Measurements from ENCODE around the gene ALG14. TPM values are rescaled to one million over a fixed set of nuclear protein-coding genes. Genes with fewer than 3 reads are reported as not detected.

The ALG14 gene
- total RNA-seq, 1 experiment from 2014 or later = 2.1 TPM

DNA sequence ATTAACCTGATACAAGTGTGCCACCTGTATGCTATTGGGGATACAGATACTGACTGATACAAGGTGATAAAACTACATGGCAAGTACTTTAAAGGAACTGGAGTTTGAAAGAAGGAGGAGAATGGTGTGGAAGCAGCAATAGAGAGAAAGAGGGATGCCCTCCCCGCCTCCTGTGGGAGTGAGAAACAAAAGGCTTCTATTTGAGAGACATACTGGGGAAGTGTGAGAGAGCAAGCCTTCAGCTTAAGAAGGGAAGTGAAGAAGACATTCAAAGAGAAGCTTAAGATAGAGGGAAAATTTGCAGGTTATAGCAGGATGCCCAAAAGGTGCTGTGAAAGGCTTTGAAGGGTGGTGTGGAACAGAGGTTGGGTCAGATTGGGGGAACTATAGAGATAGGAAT lies 7.7 kb upstream of the ALG14 start:
- DNase-seq (ENCODE audit: low read depth in 1 of 2, low spot score in 2 of 2) = no peak
- Histone ChIP-seq H3K4me1 (replicated peaks) (peaks cover 10% of the 10 kb centered on the region; the same call in 1 of the 2 replicates), H3K27ac (no peak overlapping the region)

DNA sequence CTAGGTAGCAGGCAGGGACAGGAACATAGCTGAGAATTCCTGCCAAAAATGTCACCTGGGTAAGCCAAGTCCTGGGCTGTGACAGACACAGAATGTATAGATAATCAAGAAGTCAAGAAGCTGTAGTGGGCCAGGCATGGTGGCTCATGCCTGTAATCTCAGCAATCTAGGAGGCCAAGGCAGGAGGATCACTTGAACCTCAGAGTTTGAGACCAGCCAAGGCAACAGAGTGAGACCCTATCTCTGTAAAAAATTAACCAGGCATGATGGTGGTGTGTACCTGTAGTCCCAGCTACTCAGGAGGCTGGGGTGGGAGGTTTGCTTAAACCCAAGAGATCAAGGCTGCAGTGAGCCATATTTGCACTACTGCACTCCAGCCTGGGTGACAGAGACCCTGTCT lies 3.3 kb upstream of the ALG14 start:
- Histone ChIP-seq H3K27me3 (replicated peaks) (peaks cover 4% of the 10 kb centered on the region; the same call in 1 of the 2 replicates), H3K4me3 (no peak overlapping the region), H3K9me3 (replicated peaks) (no peaks in the 10 kb centered on the region), H3K27ac (no peak overlapping the region), H3K36me3 (0 out of 2 replicates have a peak, but pooled peaks cover under 1% of the 10 kb centered on the region), H3K4me1 (replicated peaks) (no peaks in the 10 kb centered on the region; the same call in 1 of the 2 replicates)
- no peak for DNase-seq (ENCODE audit: low read depth in 1 of 2, low spot score in 2 of 2)

More for the DNA sequence above, 7.7 kb upstream of the ALG14 start:
- Histone ChIP-seq H3K4me3 (no peak overlapping the region), H3K36me3 (no peaks in the 10 kb centered on the region), H3K9me3 (replicated peaks) (no peaks in the 10 kb centered on the region), H3K27me3 (replicated peaks) (peaks cover 4% of the 10 kb centered on the region; the same call in 1 of the 2 replicates)

DNA sequence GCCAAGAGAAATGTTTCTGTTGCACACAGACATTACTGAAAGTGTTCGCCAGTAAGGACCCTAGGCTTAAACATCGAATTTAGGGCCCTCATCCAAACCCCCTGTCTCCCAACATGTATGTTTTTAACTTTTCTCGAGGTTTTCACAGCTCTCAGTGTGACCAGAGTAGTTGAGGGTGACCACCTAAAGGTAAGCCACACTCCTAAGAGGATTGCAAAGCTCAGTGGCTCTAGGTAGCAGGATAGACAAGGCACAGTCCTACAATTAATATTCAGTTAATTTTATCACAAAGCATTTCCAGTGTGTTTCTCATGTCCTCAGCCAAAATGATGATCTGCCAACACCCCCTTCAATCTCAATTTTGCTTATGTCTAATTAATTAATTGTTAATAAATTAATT lies 695 bp upstream of the ALG14 start:
- 0 out of 2 replicates have a peak, but pooled peaks cover 3% of the 10 kb centered on the region for H3K36me3 ChIP-seq
- no peak for DNase-seq (ENCODE audit: low read depth in 1 of 2, low spot score in 2 of 2)
- no peak overlapping the region for H3K27ac ChIP-seq
- H3K27me3 ChIP-seq (replicated peaks) = peaks cover 3% of the 10 kb centered on the region; the same call in 1 of the 2 replicates
- H3K4me1 ChIP-seq (replicated peaks) = no peaks in the 10 kb centered on the region; the same call in 1 of the 2 replicates
- no peaks in the 10 kb centered on the region for H3K9me3 ChIP-seq (replicated peaks)
- H3K4me3 ChIP-seq = peak overlapping the region; percentile 68

DNA sequence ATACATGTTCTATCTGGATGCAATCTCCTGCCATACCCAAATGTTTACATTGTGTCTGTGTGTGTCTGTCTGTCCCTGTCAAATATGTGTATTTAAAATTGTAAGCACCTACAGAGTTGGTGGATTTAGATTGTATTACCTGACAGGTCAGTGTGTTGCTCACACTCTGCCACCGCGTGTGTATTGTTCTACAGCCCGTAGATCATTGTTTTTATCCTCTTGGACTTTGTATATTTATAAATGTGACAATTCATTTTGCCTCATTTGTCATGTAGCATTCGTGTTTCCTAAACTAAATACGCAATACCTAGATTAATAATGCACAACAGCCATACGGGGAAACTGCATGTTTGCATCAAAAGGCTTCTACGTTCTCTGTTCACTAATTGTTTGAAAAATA lies 634 bp downstream of the ALG14 start:
- no peak for DNase-seq (ENCODE audit: low read depth in 1 of 2, low spot score in 2 of 2)
- H3K36me3 ChIP-seq = 0 out of 2 replicates have a peak, but pooled peaks cover 3% of the 10 kb centered on the region
- H3K27me3 ChIP-seq (replicated peaks) = no peaks in the 10 kb centered on the region
- H3K4me3 ChIP-seq = peak overlapping the region; percentile 68
- no peaks in the 10 kb centered on the region for H3K9me3 ChIP-seq (replicated peaks)
- peak overlapping the region; percentile 56 for H3K27ac ChIP-seq
- no peaks in the 10 kb centered on the region; the same call in 1 of the 2 replicates for H3K4me1 ChIP-seq (replicated peaks)

DNA sequence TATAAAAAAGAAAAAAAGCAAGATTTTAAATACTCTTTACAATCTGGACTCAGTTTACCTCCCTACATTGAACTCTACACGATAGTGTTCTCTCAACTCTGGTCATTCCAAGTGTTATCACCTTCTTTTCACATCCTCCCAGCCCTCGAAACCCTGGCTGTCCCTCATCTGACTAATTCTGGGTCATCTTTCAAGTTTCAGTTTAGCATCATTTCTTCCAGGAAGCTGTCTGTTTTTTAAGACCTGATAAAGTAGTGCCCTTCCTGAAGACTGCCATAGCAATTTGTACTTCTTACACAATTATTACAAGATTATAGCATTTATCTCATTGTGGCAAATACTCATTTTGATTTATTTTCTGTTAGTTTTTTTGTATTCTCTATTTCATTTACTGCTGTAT lies 1.2 kb downstream of the ALG14 start:
- no peak overlapping the region for H3K27ac ChIP-seq
- no peaks in the 10 kb centered on the region; the same call in 1 of the 2 replicates for H3K4me1 ChIP-seq (replicated peaks)
- no peak overlapping the region; the same call in 1 of the 2 replicates for H3K4me3 ChIP-seq
- DNase-seq (ENCODE audit: low read depth in 1 of 2, low spot score in 2 of 2) = no peak
- H3K36me3 ChIP-seq = 0 out of 2 replicates have a peak, but pooled peaks cover 3% of the 10 kb centered on the region
- H3K27me3 ChIP-seq (replicated peaks) = no peaks in the 10 kb centered on the region
- H3K9me3 ChIP-seq (replicated peaks) = no peaks in the 10 kb centered on the region

DNA sequence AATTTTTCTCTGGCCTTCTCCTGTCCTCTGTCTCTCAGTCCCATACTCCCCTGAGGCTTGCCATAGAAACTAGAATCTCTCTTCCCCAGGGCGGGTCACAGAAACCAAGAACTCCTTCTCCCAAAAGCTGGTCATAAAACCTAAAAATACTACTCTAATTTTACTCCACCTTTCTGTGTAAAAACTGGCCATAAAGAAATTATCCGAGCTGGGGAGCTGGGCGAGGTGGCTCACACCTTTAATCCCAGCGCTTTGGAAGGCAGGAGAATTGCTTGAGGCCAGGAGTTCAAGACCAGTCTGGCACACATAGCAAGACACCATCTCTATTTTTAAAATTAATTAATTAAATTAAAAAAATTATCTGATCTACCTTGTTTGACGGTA lies 3.0 kb downstream of the ALG14 start:
- Histone ChIP-seq H3K9me3 (replicated peaks) (no peaks in the 10 kb centered on the region), H3K27ac (no peak overlapping the region), H3K27me3 (replicated peaks) (no peaks in the 10 kb centered on the region), H3K4me1 (replicated peaks) (no peaks in the 10 kb centered on the region; the same call in 1 of the 2 replicates), H3K36me3 (peaks cover 4% of the 10 kb centered on the region; the same call in 1 of the 2 replicates), H3K4me3 (no peak overlapping the region)
- DNase-seq (ENCODE audit: low read depth in 1 of 2, low spot score in 2 of 2) = no peak

GRCh38 chr1:95068956-95069709 lies 3.6 kb downstream of the ALG14 start:
- Histone ChIP-seq H3K27me3 (replicated peaks) (no peaks in the 10 kb centered on the region), H3K27ac (no peak overlapping the region), H3K36me3 (peaks cover 9% of the 10 kb centered on the region), H3K4me1 (replicated peaks) (no peaks in the 10 kb centered on the region; the same call in 1 of the 2 replicates), H3K4me3 (no peak overlapping the region), H3K9me3 (replicated peaks) (no peaks in the 10 kb centered on the region)
- no peak for DNase-seq (ENCODE audit: low read depth in 1 of 2, low spot score in 2 of 2)

GRCh38 chr1:95067568-95067967 lies 5.2 kb downstream of the ALG14 start:
- H3K4me3 ChIP-seq = no peak overlapping the region
- H3K9me3 ChIP-seq (replicated peaks) = no peaks in the 10 kb centered on the region
- no peak for DNase-seq (ENCODE audit: low read depth in 1 of 2, low spot score in 2 of 2)
- H3K36me3 ChIP-seq = peaks cover 20% of the 10 kb centered on the region
- H3K27ac ChIP-seq = no peak overlapping the region
- no peaks in the 10 kb centered on the region for H3K27me3 ChIP-seq (replicated peaks)
- no peaks in the 10 kb centered on the region; the same call in 1 of the 2 replicates for H3K4me1 ChIP-seq (replicated peaks)

DNA sequence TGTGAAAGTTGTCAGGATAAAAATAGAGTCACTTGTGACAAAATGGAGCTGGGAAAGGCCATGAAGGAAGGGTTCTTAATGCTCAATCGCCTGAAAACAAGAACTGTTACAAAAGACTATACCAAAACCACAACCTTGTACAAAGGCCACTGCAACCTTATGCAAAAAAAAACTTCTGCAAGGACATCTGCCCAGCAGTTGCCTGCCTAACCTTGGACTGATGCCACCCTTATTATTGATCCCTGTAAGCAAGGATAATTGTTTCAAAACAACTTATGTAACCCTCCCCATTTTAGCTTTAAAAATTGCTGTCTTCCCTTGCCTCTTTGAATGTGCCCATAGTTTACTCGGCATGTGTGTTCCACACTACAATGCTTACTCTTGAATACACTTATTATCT lies 5.7 kb downstream of the ALG14 start:
- no peaks in the 10 kb centered on the region for H3K27me3 ChIP-seq (replicated peaks)
- H3K27ac ChIP-seq = no peak overlapping the region
- H3K4me1 ChIP-seq (replicated peaks) = no peaks in the 10 kb centered on the region; the same call in 1 of the 2 replicates
- DNase-seq (ENCODE audit: low read depth in 1 of 2, low spot score in 2 of 2) = no peak
- H3K4me3 ChIP-seq = no peak overlapping the region
- peaks cover 20% of the 10 kb centered on the region for H3K36me3 ChIP-seq
- H3K9me3 ChIP-seq (replicated peaks) = no peaks in the 10 kb centered on the region

DNA sequence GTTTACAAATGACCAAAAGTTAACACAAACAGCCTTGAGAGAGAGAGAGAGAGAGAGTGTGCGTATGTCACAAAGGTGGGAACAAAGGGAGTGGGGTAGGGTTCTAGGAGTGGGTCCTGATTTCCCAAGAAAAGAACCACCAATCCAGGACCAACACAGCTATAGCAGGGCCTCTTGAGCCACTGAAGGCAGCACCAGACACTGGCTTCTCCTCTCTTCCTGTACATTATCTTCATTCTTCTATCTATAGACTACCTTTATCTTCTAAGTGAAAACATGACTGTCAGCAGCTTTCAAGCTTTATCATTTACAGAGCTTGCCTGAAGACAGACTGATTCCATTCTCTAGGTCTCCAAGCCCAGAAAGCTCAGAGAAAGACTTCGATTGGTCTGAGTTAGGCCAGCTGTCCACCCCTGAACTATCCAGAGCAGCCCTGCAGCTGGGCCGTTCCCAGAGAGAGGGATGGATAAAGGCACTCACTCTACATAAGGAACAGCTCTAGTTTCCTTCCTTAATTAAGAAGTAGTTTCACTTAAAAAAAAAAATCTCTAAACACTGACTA lies 11.2 kb downstream of the ALG14 start:
- Histone ChIP-seq H3K4me1 (replicated peaks) (no peaks in the 10 kb centered on the region), H3K9me3 (replicated peaks) (no peaks in the 10 kb centered on the region), H3K27ac (no peak overlapping the region), H3K4me3 (no peak overlapping the region), H3K27me3 (replicated peaks) (no peaks in the 10 kb centered on the region), H3K36me3 (peaks cover 17% of the 10 kb centered on the region)
- DNase-seq (ENCODE audit: low read depth in 1 of 2, low spot score in 2 of 2) = no peak

GRCh38 chr1:95058974-95059373 lies 13.8 kb downstream of the ALG14 start:
- no peak overlapping the region for H3K27ac ChIP-seq
- no peaks in the 10 kb centered on the region for H3K27me3 ChIP-seq (replicated peaks)
- H3K4me1 ChIP-seq (replicated peaks) = no peaks in the 10 kb centered on the region
- H3K4me3 ChIP-seq = no peak overlapping the region
- peaks cover 10% of the 10 kb centered on the region for H3K36me3 ChIP-seq
- no peaks in the 10 kb centered on the region for H3K9me3 ChIP-seq (replicated peaks)
- no peak for DNase-seq (ENCODE audit: low read depth in 1 of 2, low spot score in 2 of 2)

DNA sequence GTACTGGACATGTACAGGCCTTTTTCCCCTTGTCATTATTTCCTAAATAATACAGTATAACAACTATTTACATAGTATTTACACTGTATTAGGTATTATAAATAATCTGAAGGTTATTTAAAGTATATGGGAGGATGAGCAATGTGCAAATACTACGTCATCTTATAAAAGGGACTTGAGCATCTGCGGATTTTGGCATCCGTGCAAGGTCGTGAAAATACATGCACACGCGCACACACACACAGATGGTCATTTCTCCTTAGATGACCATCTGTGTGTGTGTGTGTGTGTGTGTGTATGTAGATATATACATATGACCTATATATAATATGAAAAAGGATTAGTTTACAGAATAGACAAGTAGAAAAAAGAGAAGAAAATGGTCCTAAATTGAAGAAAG lies 15.4 kb downstream of the ALG14 start:
- Histone ChIP-seq H3K27ac (no peak overlapping the region), H3K4me1 (replicated peaks) (no peaks in the 10 kb centered on the region), H3K36me3 (no peaks in the 10 kb centered on the region)

DNA sequence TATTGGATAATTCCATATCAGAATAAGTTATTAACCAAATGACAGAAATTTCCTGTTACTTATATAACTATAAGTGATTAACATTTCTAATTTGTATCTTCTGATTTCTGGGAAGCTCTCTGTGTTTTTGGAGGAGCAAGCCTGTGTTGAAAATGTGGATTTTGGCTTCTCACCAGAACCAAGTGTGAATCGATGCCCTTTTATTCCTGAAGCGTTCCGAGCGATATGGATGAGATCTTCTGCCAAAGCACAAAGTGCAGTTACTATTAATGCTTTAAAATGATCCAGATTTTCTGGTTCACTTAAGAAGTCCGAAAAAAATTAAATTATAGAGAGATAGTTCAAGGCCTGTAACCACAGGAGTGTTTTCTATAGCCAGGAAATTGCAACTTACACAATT lies 22.8 kb downstream of the ALG14 start:
- no peak for DNase-seq (ENCODE audit: low read depth in 1 of 2, low spot score in 2 of 2)
- no peak overlapping the region for H3K27ac ChIP-seq
- no peaks in the 10 kb centered on the region for H3K4me1 ChIP-seq (replicated peaks)

More for the DNA sequence above, 15.4 kb downstream of the ALG14 start:
- no peak for DNase-seq (ENCODE audit: low read depth in 1 of 2, low spot score in 2 of 2)
- Histone ChIP-seq H3K4me3 (no peak overlapping the region), H3K27me3 (replicated peaks) (no peaks in the 10 kb centered on the region), H3K9me3 (replicated peaks) (no peaks in the 10 kb centered on the region)

GRCh38 chr1:95048317-95048716 lies 24.4 kb downstream of the ALG14 start:
- H3K4me1 ChIP-seq (replicated peaks) = peaks cover under 1% of the 10 kb centered on the region
- H3K9me3 ChIP-seq (replicated peaks) = no peaks in the 10 kb centered on the region
- no peaks in the 10 kb centered on the region for H3K27me3 ChIP-seq (replicated peaks)
- no peak overlapping the region for H3K4me3 ChIP-seq
- DNase-seq (ENCODE audit: low read depth in 1 of 2, low spot score in 2 of 2) = no peak
- H3K36me3 ChIP-seq = no peaks in the 10 kb centered on the region
- no peak overlapping the region for H3K27ac ChIP-seq

More for the DNA sequence above, 22.8 kb downstream of the ALG14 start:
- Histone ChIP-seq H3K4me3 (no peak overlapping the region), H3K9me3 (replicated peaks) (no peaks in the 10 kb centered on the region), H3K36me3 (no peaks in the 10 kb centered on the region), H3K27me3 (replicated peaks) (no peaks in the 10 kb centered on the region)
